Panc1 (cell line): Measurements from ENCODE around the gene LARP1. TPM values are rescaled to one million over a fixed set of nuclear protein-coding genes. Genes with fewer than 3 reads are reported as not detected.
"Not testable (repeated sequence)": the region's sequence is repeated elsewhere in the genome, so short reads cannot be mapped to it uniquely, and the experiment has no call there.

Source experiments
- ATAC-seq: fragments of 200-7000 bp; cut with Tn5 transposase; 2 replicates; pipeline ENCODE4 v1.9.1; 2020; ENCODE audit warnings: mild to moderate bottlenecking, moderate library complexity
- BruUV-seq: library from RNA; stranded (reverse); fragments of 400-500 nt; replicated peaks from 2 replicates; lab custom pipeline; 2021; lab: Mats Ljungman, UMichigan
- CTCF ChIA-PET: fragments of 300-600 bp; sonication (Branson Sonifier 250); formaldehyde crosslinking; loops from one replicate; lab custom pipeline; 2022; ENCODE audit warnings: antibody characterized with exemption; lab: Charles Lee
- POLR2A ChIA-PET: fragments of 300-600 bp; sonication (Branson Sonifier 250); formaldehyde crosslinking; loops from one replicate; lab custom pipeline; 2022; ENCODE audit warnings: antibody characterized with exemption; lab: Charles Lee
- DNase-seq: peaks from one replicate; pipeline ENCODE4 v3.0.0-alpha.2; 2010; ENCODE audit warnings: low read depth, low spot score
- H3K27ac ChIP-seq: 2 replicates; pipeline ENCODE4 v1.5.1; 2011; ENCODE audit warnings: mild to moderate bottlenecking, low read length, inconsistent platforms
- H3K27me3 ChIP-seq: fragments of 200-500 bp; sonication (Bioruptor generic); 2 replicates; pipeline ENCODE4 v1.6.0; 2014; ENCODE audit warnings: low read length, inconsistent platforms; ENCODE audit not compliant: control insufficient read depth, insufficient read depth
- H3K36me3 ChIP-seq: fragments of 200-500 bp; sonication (Bioruptor generic); 2 replicates; pipeline ENCODE4 v1.5.1; 2014; ENCODE audit warnings: inconsistent platforms, mild to moderate bottlenecking, low read length, moderate library complexity; ENCODE audit not compliant: control insufficient read depth, insufficient read depth
- H3K4me1 ChIP-seq: 2 replicates; pipeline ENCODE4 v1.5.1; 2011; ENCODE audit warnings: inconsistent platforms, mild to moderate bottlenecking, low read length, moderate library complexity; ENCODE audit not compliant: control insufficient read depth, insufficient read depth
- H3K4me3 ChIP-seq, 2 experiments: 2 replicates each; pipeline ENCODE4 v1.5.1; 2011 to 2012; ENCODE audit warnings: low read depth in 2 of 2, low read length in 2 of 2, mild to moderate bottlenecking in 2 of 2, inconsistent platforms in 1 of 2, moderate library complexity in 1 of 2
- H3K9me3 ChIP-seq: fragments of 200-500 bp; sonication (Bioruptor generic); 2 replicates; pipeline ENCODE4 v1.5.1; 2014; ENCODE audit warnings: low read depth, mild to moderate bottlenecking, inconsistent platforms, low read length, moderate library complexity; ENCODE audit not compliant: control insufficient read depth, insufficient read depth
- CTCF ChIP-seq: fragments of 450-650 bp; IDR thresholded peaks from 2 replicates; pipeline ENCODE4 v1.5.1; 2017; ENCODE audit warnings: mild to moderate bottlenecking
- POLR2AphosphoS5 ChIP-seq: IDR thresholded peaks from 2 replicates; pipeline ENCODE4 v1.6.1; 2012; ENCODE audit warnings: mild to moderate bottlenecking, low read depth, low read length, moderate library complexity
- REST ChIP-seq, 2 experiments: IDR thresholded peaks; 2 replicates each; pipeline ENCODE4 v1.6.1; 2011 to 2012; ENCODE audit warnings: low read depth in 2 of 2, control low read depth in 1 of 2, low read length in 1 of 2, mild to moderate bottlenecking in 1 of 2, moderate library complexity in 1 of 2; ENCODE audit not compliant: insufficient read depth in 1 of 2
- SIN3A ChIP-seq: IDR thresholded peaks from 2 replicates; pipeline ENCODE4 v1.6.1; 2012; ENCODE audit warnings: low read depth, mild to moderate bottlenecking, low read length, moderate library complexity, borderline replicate concordance; ENCODE audit not compliant: insufficient read depth
- TCF7L2 ChIP-seq: IDR thresholded peaks from 2 replicates; pipeline ENCODE4 v1.6.1; 2011; ENCODE audit warnings: mild to moderate bottlenecking, low read depth, low read length, inconsistent platforms
- in situ Hi-C: cut with HindIII; loops from 2 replicates; pipeline ENCODE4 v1.10.0; 2016; ENCODE audit warnings: low sequenced_read_pairs, low pct_unique_long_range_greater_than_20kb
- intact Hi-C: fragments of 100-400 bp; cut with micrococcal nuclease; formaldehyde crosslinking; loops from one replicate; pipeline ENCODE4 v1.10.0; 2022; ENCODE audit not compliant: unreplicated experiment
- total RNA-seq: library from RNA; stranded (reverse); gene quantifications from one replicate; pipeline ENCODE4 v1.2.1, GENCODE V29; 2021; ENCODE audit not compliant: unreplicated experiment

LARP1 gene
- total RNA-seq, 1 experiment from 2014 or later, result 325 TPM

GRCh38 chr5:154819546-154819945 lies 64.4 kb downstream of the LARP1 start:
- no peak for ATAC-seq
- no peaks in the 10 kb centered on the region for H3K9me3 ChIP-seq
- no TSS peak for BruUV-seq
- H3K36me3 ChIP-seq, result peaks cover 25% of the 10 kb centered on the region
- H3K27me3 ChIP-seq, result no peaks in the 10 kb centered on the region
- no peaks in the 10 kb centered on the region for H3K4me1 ChIP-seq
- no peak overlapping the region for H3K27ac ChIP-seq
- TF ChIP-seq SIN3A (no peak), CTCF (no peak), POLR2AphosphoS5 (no peak), TCF7L2 (no peak), REST (IDR thresholded peaks at IDR 0.05; ENCODE audit: insufficient read depth in 1 of 2, low read depth in 2 of 2, low read length in 1 of 2) (no peak)
- no peak overlapping the region for H3K4me3 ChIP-seq
- DNase-seq, result no peak
- CTCF ChIA-PET, result no interaction called here
- intact Hi-C loops (no loop called here), in situ Hi-C loops (no loop called here)
- POLR2A ChIA-PET, result no interaction called here

- intact Hi-C loops (no loop called here), in situ Hi-C loops (no loop called here)
- Histone ChIP-seq H3K4me1 (no peaks in the 10 kb centered on the region), H3K36me3 (peaks cover 17% of the 10 kb centered on the region), H3K27ac (no peak overlapping the region), H3K4me3 (no peak overlapping the region), H3K27me3 (no peaks in the 10 kb centered on the region), H3K9me3 (no peaks in the 10 kb centered on the region)
- ATAC-seq (no peak), DNase-seq (no peak)
- BruUV-seq, result no TSS peak
- POLR2A ChIA-PET, result no interaction called here
- CTCF ChIA-PET, result no interaction called here
- TF ChIP-seq POLR2AphosphoS5 (no peak), SIN3A (no peak), TCF7L2 (no peak), CTCF (no peak), REST (IDR thresholded peaks at IDR 0.05; ENCODE audit: insufficient read depth in 1 of 2, low read depth in 2 of 2, low read length in 1 of 2) (no peak)
Observed at GRCh38 chr5:154820383-154820782, 65.2 kb downstream of the LARP1 start.

GRCh38 chr5:154822896-154823295 lies 67.7 kb downstream of the LARP1 start:
- BruUV-seq, in situ Hi-C loops: not testable (repeated sequence)

More at GRCh38 chr5:154822896-154823295, 67.7 kb downstream of the LARP1 start:
- ATAC-seq, H3K4me1 ChIP-seq, DNase-seq, POLR2A ChIA-PET, H3K27ac ChIP-seq, H3K4me3 ChIP-seq, intact Hi-C loops, H3K9me3 ChIP-seq, H3K36me3 ChIP-seq, CTCF ChIA-PET, H3K27me3 ChIP-seq: not testable (repeated sequence)
